HG02970 (cell line): Measurements from ENCODE around the gene ASIC1.

Source experiments
- ATAC-seq: cut with Tn5 transposase; IDR thresholded peaks from one replicate; pipeline ENCODE4 v1.9.1; 2021; ENCODE audit warnings: mild to moderate bottlenecking, moderate library complexity, moderate number of reproducible peaks; ENCODE audit not compliant: unreplicated experiment, low FRiP score

ASIC1 gene

GRCh38 chr12:50104417-50105366 is 47.3 kb downstream of the ASIC1 start:
- ATAC-seq = no peak

- no peak for ATAC-seq
Observed at GRCh38 chr12:50105913-50106450, 48.6 kb downstream of the ASIC1 start.

GRCh38 chr12:50106907-50107306 is 49.5 kb downstream of the ASIC1 start:
- ATAC-seq = no peak

- ATAC-seq = no peak
Observed at GRCh38 chr12:50107416-50108268, 50.2 kb downstream of the ASIC1 start.

GRCh38 chr12:50109319-50109718 is 51.9 kb downstream of the ASIC1 start:
- no peak for ATAC-seq

GRCh38 chr12:50110127-50110761 is 52.8 kb downstream of the ASIC1 start:
- no peak for ATAC-seq

GRCh38 chr12:50110762-50111351 is 53.5 kb downstream of the ASIC1 start:
- ATAC-seq = no peak

GRCh38 chr12:50111395-50111692 is 53.9 kb downstream of the ASIC1 start:
- ATAC-seq = peak; percentile 2

- ATAC-seq = peak; percentile 86
Observed at GRCh38 chr12:50111693-50112455, 54.5 kb downstream of the ASIC1 start, which contains the start of gene COX14. COX14 (plus strand) TSS chr12:50112236; CDS start chr12:50120044, 7,808 bp downstream.

GRCh38 chr12:50112456-50113218 is 55.2 kb downstream of the ASIC1 start:
- ATAC-seq = no peak

GRCh38 chr12:50117057-50117622 is 59.7 kb downstream of the ASIC1 start:
- ATAC-seq = no peak

- no peak for ATAC-seq
Observed at GRCh38 chr12:50119387-50119786, 62.0 kb downstream of the ASIC1 start.

GRCh38 chr12:50120521-50120920 is 63.1 kb downstream of the ASIC1 start:
- ATAC-seq = no peak

GRCh38 chr12:50120953-50121352 is 63.6 kb downstream of the ASIC1 start:
- ATAC-seq = no peak

GRCh38 chr12:50121641-50122040 is 64.2 kb downstream of the ASIC1 start:
- no peak for ATAC-seq

GRCh38 chr12:50123203-50123602 is 65.8 kb downstream of the ASIC1 start:
- ATAC-seq = no peak

GRCh38 chr12:50127546-50127945 is 70.2 kb downstream of the ASIC1 start:
- ATAC-seq = no peak

- no peak for ATAC-seq
Observed at GRCh38 chr12:50129290-50129689, 71.9 kb downstream of the ASIC1 start.
